Kidney (tissue), 14 donors: ENCODE data around the gene ARF1. TPM values are rescaled to one million over a fixed set of nuclear protein-coding genes. Genes with fewer than 3 reads are reported as not detected.

ENCODE experiments used
- DNase-seq, 5 donors: peaks; one replicate each; pipeline ENCODE4 v3.0.0-alpha.2; 2013 to 2020
- FAIRE-seq: peaks from 2 replicates; lab custom pipeline; 2012; peaks lifted over from hg19 to GRCh38; lab: Jason Lieb, UNC
- H3K27ac ChIP-seq, 2 donors: one replicate each; pipeline ENCODE4 v1.7.0; 2013; ENCODE audit warnings: low read depth in 2 of 2, low read length in 2 of 2, inconsistent platforms in 1 of 2
- H3K27me3 ChIP-seq: one replicate; pipeline ENCODE4 v1.7.1; 2013; ENCODE audit warnings: low read length, inconsistent platforms; ENCODE audit not compliant: control insufficient read depth, insufficient read depth
- H3K36me3 ChIP-seq, 3 donors: one replicate each; pipeline versions ENCODE4 v1.7.0 to v1.7.1; 2013; ENCODE audit warnings: low read length in 3 of 3, control low read depth in 1 of 3, inconsistent platforms in 1 of 3; ENCODE audit not compliant: insufficient read depth in 3 of 3, control insufficient read depth in 2 of 3
- H3K4me1 ChIP-seq, 3 donors: one replicate each; pipeline versions ENCODE4 v1.7.0 to v1.7.1; 2013; ENCODE audit warnings: low read length in 3 of 3, inconsistent platforms in 1 of 3, low read depth in 1 of 3; ENCODE audit not compliant: control insufficient read depth in 2 of 3, insufficient read depth in 2 of 3
- H3K4me3 ChIP-seq, 3 donors: one replicate each; pipeline versions ENCODE4 v1.7.0 to v1.8.1; 2013; ENCODE audit warnings: low read length in 3 of 3, control low read depth in 1 of 3, inconsistent platforms in 1 of 3
- H3K9ac ChIP-seq, 3 donors: one replicate each; pipeline versions ENCODE4 v1.7.0 to v1.7.1; 2013; ENCODE audit warnings: low read length in 3 of 3, control low read depth in 1 of 3, inconsistent platforms in 1 of 3
- H3K9me3 ChIP-seq, 3 donors: one replicate each; pipeline versions ENCODE4 v1.7.0 to v1.7.1; 2013; ENCODE audit warnings: low read length in 3 of 3, control low read depth in 1 of 3, inconsistent platforms in 1 of 3; ENCODE audit not compliant: control insufficient read depth in 2 of 3, insufficient read depth in 1 of 3
- intact Hi-C: fragments of 100-400 bp; cut with DNase I; formaldehyde crosslinking; loops from one replicate; pipeline ENCODE4 v1.11.1; 2022
- polyA plus RNA-seq: library from polyadenylated mRNA; stranded (reverse); fragments of 350-450 nt; fragmentation: Illumina TruSeq; extraction: RNeasy Lipid Tissue Mini Kit (QIAGEN cat#74804); gene quantifications from one replicate; pipeline ENCODE4 v1.2.3, GENCODE V29; 2014; ENCODE audit warnings: low read depth, low replicate concordance; ENCODE audit not compliant: insufficient read depth
- total RNA-seq: library from RNA; stranded (reverse); fragmentation: NEBNext Ultra II Directional; extraction: Animal tissue kit (Norgen Biotek cat#: 25700); gene quantifications from one replicate; pipeline ENCODE4 v1.2.1, GENCODE V29; 2021
- TF ChIP-seq, protein P1 (sequence below): IDR thresholded peaks from 3 replicates; pipeline ENCODE4 v1.5.1; 2012; ENCODE audit warnings: mild to moderate bottlenecking, moderate library complexity, borderline replicate concordance; ENCODE audit not compliant: insufficient read depth; ENCODE audit errors: extremely low read depth
- donor health status: control.
- donor health status: control.
- donor health status: control.
- donor health status: control.
- donor health status: control.
- donor health status: DM: yes; HTN: yes; CAD: no.
- donor health status: Normal renal cell carcinoma (clear cell type).

The ARF1 gene
- total and polyA plus RNA-seq, 2 donors from 2014 or later: 383 to 398 TPM

DNA sequence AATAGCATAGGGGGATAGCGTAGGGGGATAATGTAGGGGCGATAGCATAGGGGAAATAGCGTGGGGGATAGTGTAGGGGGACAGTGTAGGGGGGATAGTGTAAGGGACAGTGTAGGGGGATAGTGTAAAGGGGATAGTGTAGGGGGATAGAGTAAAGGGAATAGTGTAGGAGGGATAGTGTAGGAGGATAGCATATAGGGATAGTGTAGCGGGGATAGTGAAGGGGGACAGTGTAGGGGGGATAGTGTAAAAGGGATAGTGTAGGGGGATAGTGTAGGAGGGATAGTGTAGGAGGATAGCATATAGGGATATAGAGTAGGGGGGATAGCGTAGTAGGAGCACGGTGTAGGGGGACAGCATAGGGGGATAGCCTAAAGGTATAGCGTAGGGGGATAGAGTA is 14.1 kb upstream of the ARF1 start:
- Histone ChIP-seq H3K36me3 (no peaks in the 10 kb centered on the region), H3K27me3 (peaks cover 9% of the 10 kb centered on the region), H3K27ac (no peak overlapping the region), H3K9ac (no peak overlapping the region), H3K4me3 (no peak overlapping the region), H3K9me3 (no peaks in the 10 kb centered on the region), H3K4me1 (no peaks in the 10 kb centered on the region)
- TF ChIP-seq, protein P1, sequence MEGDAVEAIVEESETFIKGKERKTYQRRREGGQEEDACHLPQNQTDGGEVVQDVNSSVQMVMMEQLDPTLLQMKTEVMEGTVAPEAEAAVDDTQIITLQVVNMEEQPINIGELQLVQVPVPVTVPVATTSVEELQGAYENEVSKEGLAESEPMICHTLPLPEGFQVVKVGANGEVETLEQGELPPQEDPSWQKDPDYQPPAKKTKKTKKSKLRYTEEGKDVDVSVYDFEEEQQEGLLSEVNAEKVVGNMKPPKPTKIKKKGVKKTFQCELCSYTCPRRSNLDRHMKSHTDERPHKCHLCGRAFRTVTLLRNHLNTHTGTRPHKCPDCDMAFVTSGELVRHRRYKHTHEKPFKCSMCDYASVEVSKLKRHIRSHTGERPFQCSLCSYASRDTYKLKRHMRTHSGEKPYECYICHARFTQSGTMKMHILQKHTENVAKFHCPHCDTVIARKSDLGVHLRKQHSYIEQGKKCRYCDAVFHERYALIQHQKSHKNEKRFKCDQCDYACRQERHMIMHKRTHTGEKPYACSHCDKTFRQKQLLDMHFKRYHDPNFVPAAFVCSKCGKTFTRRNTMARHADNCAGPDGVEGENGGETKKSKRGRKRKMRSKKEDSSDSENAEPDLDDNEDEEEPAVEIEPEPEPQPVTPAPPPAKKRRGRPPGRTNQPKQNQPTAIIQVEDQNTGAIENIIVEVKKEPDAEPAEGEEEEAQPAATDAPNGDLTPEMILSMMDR: no peak
- no peak for FAIRE-seq
- no peak for DNase-seq
- intact Hi-C loops: no loop called here

GRCh38 chr1:228070173-228070572 is 12.3 kb upstream of the ARF1 start:
- no peak overlapping the region for H3K9ac ChIP-seq
- H3K36me3 ChIP-seq: no peaks in the 10 kb centered on the region
- peaks cover 9% of the 10 kb centered on the region for H3K27me3 ChIP-seq
- no peak overlapping the region for H3K27ac ChIP-seq
- no peaks in the 10 kb centered on the region for H3K4me1 ChIP-seq
- no peak overlapping the region for H3K4me3 ChIP-seq
- FAIRE-seq (no peak), DNase-seq (no peak)
- TF ChIP-seq, protein P1: no peak
- intact Hi-C loops: no loop called here
- H3K9me3 ChIP-seq: no peaks in the 10 kb centered on the region

DNA sequence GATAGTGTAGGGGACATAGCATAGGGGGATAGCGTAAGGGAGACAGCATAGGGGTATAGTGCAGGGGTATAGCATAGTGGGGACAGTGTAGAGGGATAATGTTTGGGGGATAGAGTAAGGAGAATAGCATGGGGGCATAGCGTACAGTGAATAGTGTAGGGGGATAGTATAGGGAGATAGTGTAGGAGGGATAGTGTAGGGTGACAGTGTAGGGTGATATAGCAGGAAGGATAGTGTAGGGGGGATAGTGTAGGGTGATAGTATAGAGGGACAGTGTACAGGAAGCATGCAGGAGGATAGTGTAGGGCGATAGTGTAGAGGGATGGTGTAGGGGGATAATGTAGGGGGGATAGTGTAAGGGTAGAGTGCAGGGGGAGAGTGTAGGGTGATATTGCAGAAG is 11.7 kb upstream of the ARF1 start:
- Histone ChIP-seq H3K27ac (no peak overlapping the region), H3K4me3 (no peak overlapping the region), H3K4me1 (no peaks in the 10 kb centered on the region), H3K36me3 (no peaks in the 10 kb centered on the region), H3K9ac (no peak overlapping the region), H3K27me3 (peaks cover 9% of the 10 kb centered on the region), H3K9me3 (no peaks in the 10 kb centered on the region)
- TF ChIP-seq, protein P1: no peak
- DNase-seq: no peak
- FAIRE-seq: no peak
- intact Hi-C loops: no loop called here
